Lower leg skin (tissue), 3 donors: Measurements from ENCODE around the gene NBPF12.
"Not testable (repeated sequence)": the region's sequence is repeated elsewhere in the genome, so short reads cannot be mapped to it uniquely, and the experiment has no call there.

Experiments used
- CTCF ChIP-seq, 3 donors: fragments of 450-650 bp; IDR thresholded peaks; one replicate each; pipeline ENCODE4 v1.5.1; 2016; ENCODE audit warnings: antibody characterized with exemption in 3 of 3, mild to moderate bottlenecking in 3 of 3, moderate library complexity in 2 of 3
- POLR2A ChIP-seq, 2 donors: fragments of 450-650 bp; IDR thresholded peaks; one replicate each; pipeline ENCODE4 v1.6.1; 2016 to 2017; ENCODE audit warnings: antibody characterized with exemption in 2 of 2, mild to moderate bottlenecking in 1 of 2, moderate library complexity in 1 of 2

DNA sequence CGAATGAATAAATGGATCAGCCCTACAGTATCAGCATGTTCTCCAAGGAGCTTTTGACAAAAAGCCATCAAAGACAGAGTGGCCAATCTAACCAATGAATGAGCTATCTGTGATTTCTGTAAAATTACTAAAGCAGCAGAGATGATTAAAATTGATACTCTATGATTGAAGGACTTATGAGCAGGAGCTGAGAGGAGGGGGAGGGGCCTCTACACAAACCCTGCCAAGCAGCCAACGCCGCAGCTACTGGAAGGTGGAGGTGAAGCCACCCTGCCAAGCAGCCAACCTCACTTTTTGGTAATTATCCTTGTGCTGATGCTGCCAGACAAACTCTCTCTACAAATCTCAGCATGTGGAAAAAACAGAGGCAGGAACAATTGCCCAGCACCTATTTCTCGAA lies 88.9 kb downstream of the NBPF12 start:
- TF ChIP-seq CTCF, POLR2A (IDR thresholded peaks at IDR 0.05): not testable (repeated sequence)
